Mammary epithelial cell (primary cell): ENCODE results near the gene MCEE.

Experiments
- EZH2 ChIP-seq: IDR thresholded peaks from 2 replicates; pipeline ENCODE4 v1.6.1; 2012; ENCODE audit warnings: low read length, inconsistent platforms, borderline replicate concordance
- TF ChIP-seq, protein P1 (sequence below), 2 donors: IDR thresholded peaks in 1 of 2; conservative IDR thresholded peaks in 1 of 2; 2 replicates each; pipeline ENCODE4 v1.5.1; 2011 to 2012; ENCODE audit warnings: inconsistent platforms in 2 of 2, low read length in 2 of 2, mild to moderate bottlenecking in 2 of 2, control low read depth in 1 of 2, low read depth in 1 of 2; ENCODE audit not compliant: insufficient read depth in 1 of 2; ENCODE audit errors: extremely low read depth in 1 of 2

DNA sequence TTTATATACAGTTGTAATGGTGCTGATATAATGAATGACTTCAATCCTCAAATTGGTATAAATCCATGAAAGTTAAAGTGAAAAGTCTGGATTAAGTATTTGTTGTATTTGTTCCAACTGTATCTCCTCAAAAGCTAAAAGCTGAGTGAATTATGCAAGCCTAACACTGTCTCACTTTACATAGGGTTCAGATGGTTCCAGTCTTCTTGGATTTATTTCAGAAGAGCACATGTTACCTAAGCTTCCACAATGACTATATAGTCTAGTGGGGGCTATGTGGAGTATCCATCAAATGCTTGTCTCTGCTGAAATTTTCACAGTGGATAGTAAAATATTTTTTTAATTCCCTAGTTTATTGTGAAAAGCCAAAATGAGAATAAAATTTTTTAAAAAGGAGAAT lies 13.0 kb downstream of the MCEE start:
- TF ChIP-seq, protein P1, sequence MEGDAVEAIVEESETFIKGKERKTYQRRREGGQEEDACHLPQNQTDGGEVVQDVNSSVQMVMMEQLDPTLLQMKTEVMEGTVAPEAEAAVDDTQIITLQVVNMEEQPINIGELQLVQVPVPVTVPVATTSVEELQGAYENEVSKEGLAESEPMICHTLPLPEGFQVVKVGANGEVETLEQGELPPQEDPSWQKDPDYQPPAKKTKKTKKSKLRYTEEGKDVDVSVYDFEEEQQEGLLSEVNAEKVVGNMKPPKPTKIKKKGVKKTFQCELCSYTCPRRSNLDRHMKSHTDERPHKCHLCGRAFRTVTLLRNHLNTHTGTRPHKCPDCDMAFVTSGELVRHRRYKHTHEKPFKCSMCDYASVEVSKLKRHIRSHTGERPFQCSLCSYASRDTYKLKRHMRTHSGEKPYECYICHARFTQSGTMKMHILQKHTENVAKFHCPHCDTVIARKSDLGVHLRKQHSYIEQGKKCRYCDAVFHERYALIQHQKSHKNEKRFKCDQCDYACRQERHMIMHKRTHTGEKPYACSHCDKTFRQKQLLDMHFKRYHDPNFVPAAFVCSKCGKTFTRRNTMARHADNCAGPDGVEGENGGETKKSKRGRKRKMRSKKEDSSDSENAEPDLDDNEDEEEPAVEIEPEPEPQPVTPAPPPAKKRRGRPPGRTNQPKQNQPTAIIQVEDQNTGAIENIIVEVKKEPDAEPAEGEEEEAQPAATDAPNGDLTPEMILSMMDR (conservative IDR thresholded peaks at IDR 0.05 in 1 of 2, IDR thresholded peaks at IDR 0.05 in 1 of 2; ENCODE audit: extremely low read depth in 1 of 2, insufficient read depth in 1 of 2, low read depth in 1 of 2, low read length in 2 of 2), result no peak
- TF ChIP-seq EZH2, result no peak
